DOHH2 (cell line): Measurements from ENCODE around the gene TRIM47.

Experiments
- EZH2phosphoT487 ChIP-seq: fragments of 200-600 bp; sonication (generic); IDR thresholded peaks from 2 replicates; pipeline ENCODE4 v1.6.1; 2017; ENCODE audit warnings: borderline replicate concordance, mild to moderate bottlenecking, antibody characterized with exemption, low read length, moderate library complexity, mixed read lengths
- TF ChIP-seq, protein P1 (sequence below): fragments of 200-600 bp; sonication (generic); IDR thresholded peaks from one replicate; pipeline ENCODE4 v1.5.1; 2014; ENCODE audit warnings: antibody characterized with exemption, mild to moderate bottlenecking, low read depth, low read length; ENCODE audit not compliant: poor library complexity, severe bottlenecking

DNA sequence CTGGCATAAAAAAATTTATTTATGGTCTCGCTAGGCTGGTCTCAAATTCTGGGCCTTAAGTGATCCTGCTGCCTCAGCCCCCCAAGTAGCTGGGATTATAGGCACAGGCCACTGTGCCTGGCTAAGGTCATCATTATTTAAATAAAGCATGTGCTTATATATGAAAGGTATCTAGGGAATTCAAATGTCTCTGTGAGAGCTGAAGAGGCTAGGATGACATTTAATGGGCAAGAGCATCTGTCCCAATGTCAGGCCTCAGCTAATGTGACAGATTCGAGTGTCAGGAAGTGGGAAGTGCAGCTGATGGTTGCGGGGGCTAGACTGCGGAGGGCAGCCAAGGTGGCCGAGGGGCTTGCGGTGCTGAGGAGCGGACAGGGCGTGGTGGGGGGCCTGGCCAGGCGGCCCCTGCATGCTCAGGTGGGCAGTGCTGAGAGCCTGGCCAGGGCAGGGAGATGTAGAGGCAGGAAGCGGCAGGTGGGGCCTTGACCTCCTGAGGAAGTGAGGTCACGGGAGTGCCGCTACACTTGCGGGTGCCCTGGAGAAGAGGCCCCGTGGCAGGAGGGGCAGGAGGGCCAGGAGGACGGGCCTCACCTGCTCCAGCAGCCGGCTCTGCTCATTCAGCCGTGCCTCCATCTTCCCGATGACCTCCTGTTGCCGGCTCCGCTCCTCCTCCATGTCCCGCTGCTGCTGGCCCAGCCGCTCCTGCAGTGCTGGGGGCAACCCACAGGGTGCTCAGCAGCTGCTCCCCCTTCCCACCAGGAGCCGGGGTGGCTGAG is 38.9 kb upstream of the TRIM47 start:
- TF ChIP-seq, protein P1, sequence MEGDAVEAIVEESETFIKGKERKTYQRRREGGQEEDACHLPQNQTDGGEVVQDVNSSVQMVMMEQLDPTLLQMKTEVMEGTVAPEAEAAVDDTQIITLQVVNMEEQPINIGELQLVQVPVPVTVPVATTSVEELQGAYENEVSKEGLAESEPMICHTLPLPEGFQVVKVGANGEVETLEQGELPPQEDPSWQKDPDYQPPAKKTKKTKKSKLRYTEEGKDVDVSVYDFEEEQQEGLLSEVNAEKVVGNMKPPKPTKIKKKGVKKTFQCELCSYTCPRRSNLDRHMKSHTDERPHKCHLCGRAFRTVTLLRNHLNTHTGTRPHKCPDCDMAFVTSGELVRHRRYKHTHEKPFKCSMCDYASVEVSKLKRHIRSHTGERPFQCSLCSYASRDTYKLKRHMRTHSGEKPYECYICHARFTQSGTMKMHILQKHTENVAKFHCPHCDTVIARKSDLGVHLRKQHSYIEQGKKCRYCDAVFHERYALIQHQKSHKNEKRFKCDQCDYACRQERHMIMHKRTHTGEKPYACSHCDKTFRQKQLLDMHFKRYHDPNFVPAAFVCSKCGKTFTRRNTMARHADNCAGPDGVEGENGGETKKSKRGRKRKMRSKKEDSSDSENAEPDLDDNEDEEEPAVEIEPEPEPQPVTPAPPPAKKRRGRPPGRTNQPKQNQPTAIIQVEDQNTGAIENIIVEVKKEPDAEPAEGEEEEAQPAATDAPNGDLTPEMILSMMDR = no peak
- TF ChIP-seq EZH2phosphoT487 = no peak
